T-helper 1 cell treated with Interleukin-12 subunit alpha and Interleukin-12 subunit beta and Interleukin-4 antibody, amounts not matched to agents 30 ng/mL and 1 ng/mL, for 36 hours (primary cell): ENCODE measurements around the gene SPPL3. TPM values are rescaled to one million over a fixed set of nuclear protein-coding genes. Genes with fewer than 3 reads are reported as not detected.
"Not testable (repeated sequence)": the region's sequence is repeated elsewhere in the genome, so short reads cannot be mapped to it uniquely, and the experiment has no call there.

Experiments used
- intact Hi-C: fragments of 100-400 bp; cut with micrococcal nuclease; formaldehyde crosslinking; loops from one replicate; pipeline ENCODE4 v1.15.1; 2024
- total RNA-seq: library from RNA; stranded (reverse); gene quantifications from 2 replicates; pipeline ENCODE4 v1.2.3, GENCODE V29; 2022

SPPL3 gene
- 30.2 and 32.7 TPM in 2 replicates for total RNA-seq

GRCh38 chr12:120904197-120904773 is at the start of gene SPPL3:
TSS of gene SPPL3 (minus strand) at chr12:120904358. CDS start at chr12:120903867, 491 bp downstream.
- intact Hi-C loops, result loop anchor here (1.0 to 5.0 kb wide), 11 partner anchors 67 to 612 kb away; partner anchors contain the start of genes C12orf43, CAMKK2, MLEC and POP5

- intact Hi-C loops, result no loop called here
Observed at GRCh38 chr12:120950807-120951206, 46.6 kb upstream of the SPPL3 start.

GRCh38 chr12:120950260-120950799 is 46.2 kb upstream of the SPPL3 start:
- intact Hi-C loops, result not testable (repeated sequence)

GRCh38 chr12:120945516-120945915 is 41.4 kb upstream of the SPPL3 start:
- intact Hi-C loops, result not testable (repeated sequence)

GRCh38 chr12:120944645-120945217 is 40.6 kb upstream of the SPPL3 start:
- intact Hi-C loops, result loop anchor here (1.0 kb wide), 4 partner anchors 27 to 166 kb away; no protein-coding TSS in a partner anchor

- intact Hi-C loops, result no loop called here
Observed at GRCh38 chr12:120943482-120943881, 39.3 kb upstream of the SPPL3 start.

- intact Hi-C loops, result no loop called here
Observed at GRCh38 chr12:120941846-120942405, 37.8 kb upstream of the SPPL3 start.

GRCh38 chr12:120941412-120941811 is 37.3 kb upstream of the SPPL3 start:
- intact Hi-C loops, result no loop called here

- intact Hi-C loops, result no loop called here
Observed at GRCh38 chr12:120940799-120941198, 36.6 kb upstream of the SPPL3 start.

- intact Hi-C loops, result no loop called here
Observed at GRCh38 chr12:120940006-120940405, 35.8 kb upstream of the SPPL3 start.

GRCh38 chr12:120939523-120939922 is 35.4 kb upstream of the SPPL3 start:
- intact Hi-C loops, result no loop called here

GRCh38 chr12:120938496-120938895 is 34.3 kb upstream of the SPPL3 start:
- intact Hi-C loops, result no loop called here

- intact Hi-C loops, result no loop called here
Observed at GRCh38 chr12:120936197-120936596, 32.0 kb upstream of the SPPL3 start.

- intact Hi-C loops, result no loop called here
Observed at GRCh38 chr12:120933786-120934185, 29.6 kb upstream of the SPPL3 start.

- intact Hi-C loops, result no loop called here
Observed at GRCh38 chr12:120932956-120933526, 28.9 kb upstream of the SPPL3 start.

- intact Hi-C loops, result no loop called here
Observed at GRCh38 chr12:120932058-120932457, 27.9 kb upstream of the SPPL3 start.

- intact Hi-C loops, result no loop called here
Observed at GRCh38 chr12:120930032-120930431, 25.9 kb upstream of the SPPL3 start.

- intact Hi-C loops, result no loop called here
Observed at GRCh38 chr12:120928864-120929652, 24.9 kb upstream of the SPPL3 start.

GRCh38 chr12:120925740-120926563 is 21.8 kb upstream of the SPPL3 start:
- intact Hi-C loops, result no loop called here

GRCh38 chr12:120922279-120922678 is 18.1 kb upstream of the SPPL3 start:
- intact Hi-C loops, result no loop called here
